Activated naive CD4-positive, alpha-beta T cell treated with anti-CD3 and anti-CD28 coated beads, Interleukin-2, amount 10 ng/mL, durations not matched to agents 7 days and 5 days (primary cell): ENCODE measurements around the gene OSBPL10.

ENCODE experiments used
- CTCF ChIA-PET: fragments of 350-600 bp; sonication (Branson Sonifier 250); formaldehyde crosslinking; loops from one replicate; lab custom pipeline; 2021; ENCODE audit warnings: antibody characterized with exemption; lab: Charles Lee
- DNase-seq: peaks from one replicate; pipeline ENCODE4 v3.0.0-alpha.2; 2020
- H3K27ac Mint-ChIP-seq: one replicate; pipeline ENCODE4 v1.8.0; 2021; ENCODE audit warnings: mild to moderate bottlenecking, moderate library complexity, mixed read lengths
- H3K27me3 Mint-ChIP-seq: one replicate; pipeline ENCODE4 v1.8.0; 2021; ENCODE audit warnings: mild to moderate bottlenecking, mixed read lengths
- H3K36me3 Mint-ChIP-seq: one replicate; pipeline ENCODE4 v1.8.0; 2021; ENCODE audit warnings: mixed read lengths
- H3K4me1 Mint-ChIP-seq: one replicate; pipeline ENCODE4 v1.8.0; 2021; ENCODE audit warnings: mixed read lengths
- H3K4me3 Mint-ChIP-seq: one replicate; pipeline ENCODE4 v1.8.0; 2021; ENCODE audit warnings: mild to moderate bottlenecking, moderate library complexity, mixed read lengths
- H3K9me3 Mint-ChIP-seq: one replicate; pipeline ENCODE4 v1.8.0; 2021; ENCODE audit warnings: mixed read lengths

Gene OSBPL10

DNA sequence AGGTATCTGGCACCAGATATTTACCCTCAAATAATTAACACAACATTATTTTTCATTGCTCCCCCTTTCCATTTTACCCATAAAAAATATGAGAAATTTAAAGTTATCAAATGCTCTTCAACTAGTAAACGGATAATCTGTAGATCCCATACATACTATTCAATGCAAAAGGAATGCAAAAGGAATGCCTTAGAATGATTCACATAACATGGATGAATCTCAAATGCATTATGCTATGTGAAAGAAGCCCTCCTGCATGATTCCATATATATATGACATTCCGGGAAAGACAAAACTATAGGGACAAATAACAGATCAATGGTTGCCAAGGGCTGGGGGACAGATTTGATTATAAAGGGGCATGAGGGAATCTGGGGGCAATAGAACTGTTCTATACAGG is 252.7 kb downstream of the OSBPL10 start:
- Mint-ChIP-seq H3K4me1 (no peaks in the 10 kb centered on the region), H3K36me3 (no peaks in the 10 kb centered on the region), H3K4me3 (no peak overlapping the region), H3K27ac (no peak overlapping the region), H3K9me3 (no peaks in the 10 kb centered on the region), H3K27me3 (peaks cover 22% of the 10 kb centered on the region)
- no peak for DNase-seq
- CTCF ChIA-PET: no interaction called here

DNA sequence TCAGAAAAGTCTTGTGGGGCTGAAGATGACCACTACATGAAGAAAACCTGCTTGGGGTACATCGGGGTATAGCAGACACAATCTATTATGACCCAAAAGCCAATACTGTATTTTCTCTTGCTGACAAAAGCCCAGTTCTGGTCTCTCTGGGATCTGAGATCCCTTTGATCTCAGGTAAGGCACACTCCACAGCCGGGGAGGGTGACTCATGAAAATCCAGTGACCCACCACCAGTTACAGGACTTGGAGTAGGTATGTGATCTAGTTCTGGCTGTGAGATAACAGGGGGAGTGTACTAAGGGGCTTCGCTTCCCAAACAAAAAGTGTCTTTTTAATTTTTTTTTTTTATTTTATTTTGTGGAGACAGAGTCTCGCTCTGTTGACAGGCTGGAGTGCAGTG is 255.1 kb downstream of the OSBPL10 start:
- CTCF ChIA-PET: interaction anchor here (2.2 kb wide), 1 partner anchor 40 kb away, joined by 14 read pairs; no protein-coding TSS in a partner anchor
- Mint-ChIP-seq H3K36me3 (no peaks in the 10 kb centered on the region), H3K27me3 (peaks cover 27% of the 10 kb centered on the region), H3K4me1 (no peaks in the 10 kb centered on the region), H3K9me3 (no peaks in the 10 kb centered on the region), H3K4me3 (no peak overlapping the region), H3K27ac (no peak overlapping the region)
- no peak for DNase-seq

DNA sequence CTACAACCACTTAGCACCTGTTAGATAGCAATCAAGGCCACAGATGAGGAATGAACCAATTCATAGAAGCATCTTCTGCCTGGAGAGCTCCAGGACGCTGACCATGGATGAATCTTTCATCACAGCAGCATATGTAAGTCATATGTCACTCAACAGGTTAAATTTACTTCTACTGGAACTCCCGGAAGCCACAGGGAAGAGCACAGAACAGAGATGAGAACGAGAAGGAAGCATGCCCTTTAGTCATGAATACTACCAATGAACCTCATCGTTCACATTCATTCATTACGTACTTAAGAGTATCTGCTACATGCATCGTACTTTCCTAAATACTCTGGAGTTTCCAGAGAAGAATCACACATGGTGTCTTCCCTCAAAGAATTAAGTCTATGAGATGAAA is 255.5 kb downstream of the OSBPL10 start:
- DNase-seq: no peak
- Mint-ChIP-seq H3K4me1 (no peaks in the 10 kb centered on the region), H3K36me3 (no peaks in the 10 kb centered on the region), H3K27ac (no peak overlapping the region), H3K4me3 (no peak overlapping the region), H3K9me3 (no peaks in the 10 kb centered on the region), H3K27me3 (peaks cover 27% of the 10 kb centered on the region)
- CTCF ChIA-PET: interaction anchor here (0.8 to 2.2 kb wide), 6 partner anchors 16 to 410 kb away, joined by 3 to 14 read pairs (median 6); no protein-coding TSS in a partner anchor

DNA sequence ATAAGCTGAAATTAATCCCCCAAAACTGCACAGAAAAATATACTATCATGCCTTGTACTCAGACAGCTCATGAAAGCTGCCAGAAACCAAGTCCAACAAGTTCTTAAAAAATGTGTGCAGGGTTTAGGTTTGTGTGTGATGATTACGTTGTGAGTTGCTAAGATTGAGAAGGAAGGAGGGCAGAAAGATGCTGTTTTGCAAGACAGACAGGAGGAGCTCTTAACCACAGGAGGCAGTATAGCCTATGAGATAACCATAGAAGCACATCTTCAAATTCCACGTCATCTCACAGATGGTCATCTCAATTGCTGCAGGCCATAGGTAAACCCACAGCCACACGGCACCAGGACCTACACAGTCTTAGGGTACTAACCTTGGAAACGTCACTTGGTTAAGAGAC is 256.4 kb downstream of the OSBPL10 start:
- Mint-ChIP-seq H3K27me3 (peaks cover 26% of the 10 kb centered on the region), H3K36me3 (no peaks in the 10 kb centered on the region), H3K9me3 (no peaks in the 10 kb centered on the region), H3K4me1 (no peaks in the 10 kb centered on the region), H3K27ac (no peak overlapping the region), H3K4me3 (no peak overlapping the region)
- CTCF ChIA-PET: interaction anchor here (0.7 to 2.2 kb wide), 10 partner anchors 14 to 428 kb away, joined by 3 to 14 read pairs (median 4); no protein-coding TSS in a partner anchor
- DNase-seq: no peak

DNA sequence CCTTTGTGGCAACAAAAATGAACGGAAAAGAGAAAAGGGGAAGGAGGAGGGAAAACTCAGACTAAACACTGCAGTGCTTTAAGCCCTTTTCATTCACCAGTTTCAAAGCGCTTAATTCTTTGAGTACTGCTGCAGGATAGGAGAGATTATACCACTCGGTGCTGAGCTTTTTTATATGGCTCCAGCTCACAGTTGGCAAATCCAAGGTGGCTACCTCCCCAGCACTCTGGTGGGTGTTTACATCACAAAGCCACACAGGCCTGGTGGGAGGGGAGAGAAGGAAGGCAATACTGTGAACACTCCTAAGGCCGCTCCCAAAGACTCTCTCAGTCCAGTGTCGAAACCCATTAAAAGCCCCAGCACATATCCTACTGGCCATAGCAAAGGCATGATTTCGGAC is 256.9 kb downstream of the OSBPL10 start:
- no peaks in the 10 kb centered on the region for H3K36me3 Mint-ChIP-seq

DNA sequence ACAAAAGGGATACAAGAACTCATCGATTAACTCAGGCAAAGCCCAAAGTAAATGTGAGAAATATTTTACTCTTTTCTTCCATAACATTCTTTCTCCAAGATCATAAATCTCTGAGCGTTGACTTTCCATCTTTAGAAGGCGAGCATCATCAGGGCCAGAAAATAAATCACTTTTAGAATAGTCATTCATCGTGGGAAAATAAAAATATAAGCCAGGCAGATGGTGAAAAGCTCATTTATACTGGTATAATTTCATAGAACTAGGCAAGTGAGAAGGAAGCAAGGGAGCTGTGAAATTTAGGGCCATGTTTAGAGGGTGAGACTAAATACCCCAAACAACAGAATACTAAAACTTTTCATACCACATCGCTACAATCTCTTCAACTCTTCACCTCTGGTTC is 257.4 kb downstream of the OSBPL10 start:
- no peak overlapping the region for H3K27ac Mint-ChIP-seq
- no peak overlapping the region for H3K4me3 Mint-ChIP-seq
- H3K27me3 Mint-ChIP-seq: peaks cover 23% of the 10 kb centered on the region
- H3K36me3 Mint-ChIP-seq: no peaks in the 10 kb centered on the region
- no peaks in the 10 kb centered on the region for H3K9me3 Mint-ChIP-seq
- no peak for DNase-seq
- CTCF ChIA-PET: interaction anchor here (0.8 to 2.2 kb wide), 6 partner anchors 14 to 173 kb away, joined by 3 to 14 read pairs (median 5); no protein-coding TSS in a partner anchor
- no peaks in the 10 kb centered on the region for H3K4me1 Mint-ChIP-seq

More for the DNA sequence above, 256.9 kb downstream of the OSBPL10 start:
- H3K27ac Mint-ChIP-seq: no peak overlapping the region
- no peaks in the 10 kb centered on the region for H3K4me1 Mint-ChIP-seq
- no peak for DNase-seq
- H3K9me3 Mint-ChIP-seq: no peaks in the 10 kb centered on the region
- peaks cover 23% of the 10 kb centered on the region for H3K27me3 Mint-ChIP-seq
- H3K4me3 Mint-ChIP-seq: no peak overlapping the region
- CTCF ChIA-PET: interaction anchor here (0.8 to 2.2 kb wide), 9 partner anchors 14 to 293 kb away, joined by 3 to 14 read pairs (median 3); no protein-coding TSS in a partner anchor

DNA sequence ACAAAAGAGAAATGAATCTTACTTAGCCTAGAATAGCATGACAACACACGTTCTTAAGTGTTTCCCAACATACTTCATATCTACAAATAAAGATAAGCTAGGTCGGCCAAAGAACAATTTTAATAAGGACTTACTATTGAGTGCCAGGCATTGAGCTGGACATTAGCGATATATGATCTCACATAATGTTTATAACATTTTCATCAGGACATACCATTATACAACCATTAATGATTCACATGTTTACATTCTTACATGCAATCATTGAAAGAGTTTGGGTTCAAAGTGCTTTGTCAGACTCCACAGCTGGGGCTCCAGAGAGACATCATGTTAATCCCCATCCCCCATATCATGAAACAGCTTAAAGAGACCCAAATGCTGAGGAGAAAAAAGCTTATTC is 259.4 kb downstream of the OSBPL10 start:
- CTCF ChIA-PET: interaction anchor here (1.0 kb wide), 2 partner anchors 47 to 49 kb away, joined by 3 to 4 read pairs; no protein-coding TSS in a partner anchor
- no peaks in the 10 kb centered on the region for H3K4me1 Mint-ChIP-seq

DNA sequence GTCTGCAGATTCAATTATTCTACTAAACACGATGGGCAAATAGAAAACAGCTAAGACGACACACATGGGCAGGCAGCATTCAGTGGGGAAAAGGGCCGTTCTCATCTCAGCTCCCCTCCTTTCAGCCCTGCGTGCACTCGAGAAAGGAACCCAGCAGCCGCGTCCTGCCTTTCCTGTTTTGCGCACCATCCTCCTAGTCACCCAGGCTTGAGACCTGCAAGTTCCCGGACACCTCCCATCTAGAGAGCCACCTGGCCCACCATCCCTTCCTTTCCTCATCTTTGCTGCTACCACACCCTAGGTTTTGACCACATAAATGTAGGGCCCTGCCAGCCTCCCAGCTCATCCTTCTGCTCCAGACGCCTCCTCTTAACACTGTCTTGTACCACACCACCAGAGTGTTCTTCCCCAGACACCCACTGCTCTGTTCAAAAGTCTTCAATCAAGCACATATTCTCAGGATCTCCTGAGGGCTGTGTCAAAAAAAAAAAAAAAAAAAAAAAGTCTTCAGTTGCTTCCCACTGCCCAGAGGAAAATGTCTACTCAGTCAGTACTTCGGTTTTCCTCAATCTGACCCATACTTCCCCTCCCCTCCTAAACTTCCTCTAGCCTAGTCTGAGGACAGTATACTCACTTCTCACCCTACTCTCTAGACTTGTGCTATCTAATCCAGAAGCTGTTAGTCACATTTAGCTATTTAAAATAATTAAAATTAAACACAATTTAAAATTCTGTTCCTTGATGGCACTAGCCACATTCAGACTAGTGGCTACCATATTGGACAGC is 266.4 kb downstream of the OSBPL10 start:
- no peak overlapping the region for H3K4me3 Mint-ChIP-seq
- DNase-seq: no peak
- CTCF ChIA-PET: no interaction called here
- H3K4me1 Mint-ChIP-seq: no peaks in the 10 kb centered on the region
- H3K27me3 Mint-ChIP-seq: peaks cover 18% of the 10 kb centered on the region
- H3K36me3 Mint-ChIP-seq: no peaks in the 10 kb centered on the region
- H3K9me3 Mint-ChIP-seq: no peaks in the 10 kb centered on the region
- no peak overlapping the region for H3K27ac Mint-ChIP-seq

More for the DNA sequence above, 259.4 kb downstream of the OSBPL10 start:
- Mint-ChIP-seq H3K36me3 (no peaks in the 10 kb centered on the region), H3K27ac (no peak overlapping the region), H3K4me3 (no peak overlapping the region), H3K27me3 (peaks cover 29% of the 10 kb centered on the region), H3K9me3 (no peaks in the 10 kb centered on the region)
- no peak for DNase-seq

DNA sequence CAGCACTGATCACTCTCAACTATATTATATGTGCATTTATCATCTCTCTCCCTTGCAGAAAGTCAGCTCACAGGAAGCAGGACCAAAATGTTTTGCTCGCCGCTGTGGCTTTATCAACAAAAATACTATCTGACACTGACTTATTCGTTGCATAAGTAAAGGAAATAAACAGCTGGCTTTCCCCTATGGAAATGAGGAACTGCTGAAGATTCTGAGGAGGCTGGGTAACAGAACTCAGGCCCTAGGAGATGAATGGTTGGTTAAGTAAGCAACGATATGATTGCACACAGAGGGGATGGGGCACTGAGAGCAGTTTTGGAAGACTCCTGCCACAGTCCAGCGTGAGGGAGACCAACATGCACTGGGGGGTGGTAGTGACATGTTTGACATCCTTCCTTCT is 267.2 kb downstream of the OSBPL10 start:
- H3K4me3 Mint-ChIP-seq: no peak overlapping the region

DNA sequence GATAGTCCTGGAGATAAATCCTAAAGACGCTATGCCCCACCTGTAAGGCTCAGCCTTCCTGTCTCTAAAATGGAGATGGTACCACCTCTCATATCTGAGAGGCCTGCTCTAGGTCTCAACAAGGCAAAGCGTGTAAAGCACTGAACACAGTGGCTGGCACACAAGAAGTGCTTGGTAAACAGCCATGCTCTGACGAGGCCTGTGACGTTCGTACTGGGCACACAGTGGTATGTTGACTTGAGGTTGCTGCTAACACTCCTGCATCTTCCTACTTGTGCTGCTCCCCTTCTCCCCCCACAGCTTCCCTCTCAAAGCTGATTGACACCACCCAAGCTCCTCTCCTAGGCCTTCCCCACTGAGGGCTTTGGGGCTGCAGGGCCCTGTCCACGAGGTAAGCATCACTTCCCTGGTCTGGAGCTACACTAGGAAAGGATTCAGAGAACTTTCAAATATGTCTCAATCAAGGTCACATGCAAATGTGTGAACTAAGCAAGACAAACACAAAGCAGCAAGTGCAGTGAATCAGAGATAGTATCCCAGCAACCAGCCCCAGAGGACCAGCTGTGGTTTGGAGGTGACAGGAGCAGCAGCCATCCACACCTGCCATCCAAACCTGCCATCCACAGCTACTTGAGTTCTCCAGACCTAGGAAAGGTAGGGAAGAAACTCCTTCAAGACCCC is 270.8 kb downstream of the OSBPL10 start:
- DNase-seq: no peak
- Mint-ChIP-seq H3K27ac (no peak overlapping the region), H3K27me3 (peaks cover 14% of the 10 kb centered on the region), H3K36me3 (no peaks in the 10 kb centered on the region), H3K4me3 (no peak overlapping the region), H3K9me3 (no peaks in the 10 kb centered on the region), H3K4me1 (no peaks in the 10 kb centered on the region)
- CTCF ChIA-PET: interaction anchor here (2.1 kb wide), 1 partner anchor 14 kb away, joined by 7 read pairs; no protein-coding TSS in a partner anchor

More for the DNA sequence above, 267.2 kb downstream of the OSBPL10 start:
- peaks cover 18% of the 10 kb centered on the region for H3K27me3 Mint-ChIP-seq
- no peak for DNase-seq
- no peak overlapping the region for H3K27ac Mint-ChIP-seq
- no peaks in the 10 kb centered on the region for H3K4me1 Mint-ChIP-seq
- H3K9me3 Mint-ChIP-seq: no peaks in the 10 kb centered on the region
- no peaks in the 10 kb centered on the region for H3K36me3 Mint-ChIP-seq
- CTCF ChIA-PET: no interaction called here

DNA sequence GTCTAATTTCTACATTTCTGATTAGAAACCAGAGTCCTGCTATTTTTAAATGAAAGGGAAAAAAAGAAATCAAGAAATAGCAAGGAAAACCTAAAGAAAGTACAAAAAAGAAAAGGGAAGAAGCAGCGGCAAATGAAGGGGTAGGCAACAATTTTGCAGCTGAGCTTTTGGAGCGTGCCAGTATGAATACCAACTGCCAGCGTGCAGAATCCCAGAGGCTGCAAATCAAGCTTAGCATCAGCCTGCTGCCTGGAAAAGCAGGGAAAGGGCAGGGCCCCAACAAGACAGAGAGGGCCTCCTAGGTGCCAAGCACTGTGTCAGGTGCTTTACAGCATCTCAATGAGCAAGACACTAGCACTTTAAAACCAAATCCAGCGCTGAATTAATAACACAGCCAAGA is 271.5 kb downstream of the OSBPL10 start:
- CTCF ChIA-PET: interaction anchor here (2.1 kb wide), 1 partner anchor 15 kb away, joined by 7 read pairs; no protein-coding TSS in a partner anchor
- Mint-ChIP-seq H3K27me3 (peaks cover 15% of the 10 kb centered on the region), H3K9me3 (no peaks in the 10 kb centered on the region), H3K27ac (no peak overlapping the region), H3K4me1 (peaks cover 3% of the 10 kb centered on the region), H3K36me3 (no peaks in the 10 kb centered on the region), H3K4me3 (no peak overlapping the region)
- no peak for DNase-seq

DNA sequence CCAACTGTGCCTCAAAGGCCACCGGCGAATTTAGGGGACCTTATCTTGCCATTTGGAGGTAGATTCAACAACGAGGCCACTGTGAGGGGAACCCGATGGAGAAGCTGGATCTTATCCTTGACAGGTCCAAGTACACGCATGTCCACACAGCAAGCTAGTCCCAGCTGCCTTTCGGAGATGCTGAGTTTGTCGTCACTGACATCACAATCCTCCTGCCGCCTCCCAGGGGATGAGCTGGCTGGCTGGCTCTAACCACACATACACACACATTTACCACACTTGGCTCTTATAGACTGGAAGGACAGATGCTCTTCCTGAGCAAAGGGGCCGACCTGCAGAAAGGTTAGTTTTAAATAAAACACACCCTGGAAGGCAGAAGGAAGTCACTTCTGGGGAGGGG is 272.1 kb downstream of the OSBPL10 start:
- CTCF ChIA-PET: interaction anchor here (0.9 to 2.1 kb wide), 2 partner anchors 13 to 16 kb away, joined by 3 to 7 read pairs; no protein-coding TSS in a partner anchor
- H3K36me3 Mint-ChIP-seq: no peaks in the 10 kb centered on the region

DNA sequence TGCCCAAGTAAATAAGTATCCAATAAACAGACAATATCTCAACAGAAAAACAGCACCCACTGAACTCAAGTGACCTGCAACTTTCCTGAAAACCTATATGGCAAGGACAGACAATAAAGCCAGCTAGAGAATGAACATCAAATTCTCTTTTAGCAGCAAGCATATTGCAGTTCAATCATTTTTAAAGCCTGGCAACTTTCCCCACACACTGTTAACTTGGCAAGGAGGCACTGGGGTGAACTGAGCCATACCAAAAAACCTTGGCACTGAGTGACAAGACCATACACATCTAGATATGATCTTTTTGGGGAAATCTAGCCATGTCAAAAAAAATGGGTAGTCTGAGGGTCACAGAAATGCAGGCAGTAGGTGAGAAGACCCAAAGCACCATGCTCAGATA is 273.8 kb downstream of the OSBPL10 start:
- H3K27me3 Mint-ChIP-seq: peaks cover 14% of the 10 kb centered on the region
- H3K4me1 Mint-ChIP-seq: peaks cover 3% of the 10 kb centered on the region
- DNase-seq: no peak
- H3K4me3 Mint-ChIP-seq: no peak overlapping the region
- H3K36me3 Mint-ChIP-seq: no peaks in the 10 kb centered on the region
- H3K27ac Mint-ChIP-seq: no peak overlapping the region
- H3K9me3 Mint-ChIP-seq: no peaks in the 10 kb centered on the region
- CTCF ChIA-PET: interaction anchor here (1.6 kb wide), 1 partner anchor 12 kb away, joined by 4 read pairs; no protein-coding TSS in a partner anchor

More for the DNA sequence above, 272.1 kb downstream of the OSBPL10 start:
- Mint-ChIP-seq H3K4me3 (no peak overlapping the region), H3K27ac (no peak overlapping the region), H3K27me3 (peaks cover 14% of the 10 kb centered on the region), H3K9me3 (no peaks in the 10 kb centered on the region), H3K4me1 (peaks cover 3% of the 10 kb centered on the region)
- DNase-seq: no peak

DNA sequence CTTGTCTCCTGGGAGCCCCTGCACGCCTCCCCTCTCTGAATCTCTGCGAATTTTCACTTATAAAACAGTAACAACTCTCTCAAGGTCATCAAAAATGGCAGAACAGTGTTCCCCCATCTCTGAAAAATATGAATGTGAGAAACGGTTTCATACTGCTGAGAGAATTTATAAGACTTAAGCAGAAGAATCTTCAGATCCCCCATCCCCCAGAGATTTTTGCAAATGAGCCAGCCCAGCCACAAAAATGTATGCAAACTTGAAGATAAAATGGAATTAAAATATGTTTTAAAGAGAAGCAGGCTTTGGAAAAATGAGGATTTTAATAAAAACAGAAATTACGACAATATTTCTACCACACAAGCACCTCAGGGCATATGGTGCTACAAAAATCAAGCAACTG is 275.3 kb downstream of the OSBPL10 start:
- Mint-ChIP-seq H3K4me1 (peaks cover 3% of the 10 kb centered on the region), H3K27ac (no peak overlapping the region), H3K9me3 (no peaks in the 10 kb centered on the region), H3K36me3 (no peaks in the 10 kb centered on the region), H3K27me3 (peaks cover 21% of the 10 kb centered on the region), H3K4me3 (no peak overlapping the region)
- no peak for DNase-seq
- CTCF ChIA-PET: interaction anchor here (1.6 kb wide), 1 partner anchor 10 kb away, joined by 4 read pairs; no protein-coding TSS in a partner anchor
